HepG2 (cell line): ENCODE data around the gene RGL3. TPM values are rescaled to one million over a fixed set of nuclear protein-coding genes. Genes with fewer than 3 reads are reported as not detected.

ENCODE experiments used
- ATF6 ChIP-seq: sonication (generic); formaldehyde crosslinking; conservative IDR thresholded peaks from 2 replicates; pipeline ENCODE4 v1.4.0; 2020; ENCODE audit warnings: missing genetic modification reagents
- ELF3 ChIP-seq: IDR thresholded peaks from 2 replicates; pipeline ENCODE4 v1.6.1; 2016; ENCODE audit warnings: missing genetic modification reagents, missing compliant biosample characterization
- NR3C1 ChIP-seq: sonication (generic); formaldehyde crosslinking; IDR thresholded peaks from 2 replicates; pipeline ENCODE4 v1.4.0; 2020; ENCODE audit warnings: missing genetic modification reagents
- SNAPC4 ChIP-seq: sonication (generic); formaldehyde crosslinking; IDR thresholded peaks from 2 replicates; pipeline ENCODE4 v1.4.0; 2020; ENCODE audit warnings: mild to moderate bottlenecking, missing genetic modification reagents
- ZNF34 ChIP-seq: sonication (generic); formaldehyde crosslinking; IDR thresholded peaks from 2 replicates; pipeline ENCODE4 v1.4.0; 2020; ENCODE audit warnings: mild to moderate bottlenecking, missing genetic modification reagents, borderline replicate concordance
- ZNF441 ChIP-seq: sonication (generic); formaldehyde crosslinking; IDR thresholded peaks from 2 replicates; pipeline ENCODE4 v1.7.0; 2021; ENCODE audit warnings: missing genetic modification reagents, borderline replicate concordance
- ZNF460 ChIP-seq: sonication (generic); formaldehyde crosslinking; IDR thresholded peaks from 2 replicates; pipeline ENCODE4 v1.5.1; 2020; ENCODE audit warnings: missing genetic modification reagents, mild to moderate bottlenecking, borderline replicate concordance
- ZNF549 ChIP-seq: sonication (generic); formaldehyde crosslinking; IDR thresholded peaks from 2 replicates; pipeline ENCODE4 v1.5.0; 2020; ENCODE audit warnings: missing genetic modification reagents
- ZSCAN9 ChIP-seq: IDR thresholded peaks from 2 replicates; pipeline ENCODE4 v1.6.1; 2016; ENCODE audit warnings: borderline replicate concordance
- polyA plus RNA-seq, 8 experiments: library from polyadenylated mRNA; depleted of rRNA in 3 of 8; stranded (reverse) in 7 of 8; unstranded in 1 of 8; fragments of >200 nt; fragmentation: Illumina TruSeq in 4 of 8; extraction: Trizol in 4 of 8; gene quantifications; 2 replicates each; pipeline versions ENCODE4 v1.2.1 to v1.2.3, GENCODE V29; 2011 to 2016; ENCODE audit warnings: low read depth in 4 of 8, missing spikeins in 1 of 8, mixed read lengths in 1 of 8; ENCODE audit not compliant: insufficient read depth in 1 of 8
- total RNA-seq, 5 experiments: library from RNA; depleted of rRNA; stranded (reverse); fragments of >200 nt; fragmentation: Illumina TruSeq; extraction: Trizol; gene quantifications; 2 replicates each; pipeline ENCODE4 v1.2.3, GENCODE V29; 2016; ENCODE audit warnings: low read depth in 1 of 5
- TF ChIP-seq, protein P1 (sequence below): sonication (generic); formaldehyde crosslinking; IDR thresholded peaks from 2 replicates; pipeline ENCODE4 v1.4.0; 2020; ENCODE audit warnings: mild to moderate bottlenecking, missing genetic modification reagents
- TF ChIP-seq, protein P2 (sequence below): sonication (generic); formaldehyde crosslinking; conservative IDR thresholded peaks from 2 replicates; pipeline ENCODE4 v1.4.0; 2020; ENCODE audit warnings: missing genetic modification reagents
- TF ChIP-seq, protein P3 (sequence below): sonication (generic); formaldehyde crosslinking; conservative IDR thresholded peaks from 2 replicates; pipeline ENCODE4 v1.4.0; 2020; ENCODE audit warnings: mild to moderate bottlenecking, missing genetic modification reagents, moderate library complexity

RGL3 gene
- total and polyA plus RNA-seq, 2 of the 13 experiments (the other 11 are each of a cell fraction or from before 2014, with no cell fraction given), result 4.2 to 7.6 TPM

- TF ChIP-seq, protein P1, sequence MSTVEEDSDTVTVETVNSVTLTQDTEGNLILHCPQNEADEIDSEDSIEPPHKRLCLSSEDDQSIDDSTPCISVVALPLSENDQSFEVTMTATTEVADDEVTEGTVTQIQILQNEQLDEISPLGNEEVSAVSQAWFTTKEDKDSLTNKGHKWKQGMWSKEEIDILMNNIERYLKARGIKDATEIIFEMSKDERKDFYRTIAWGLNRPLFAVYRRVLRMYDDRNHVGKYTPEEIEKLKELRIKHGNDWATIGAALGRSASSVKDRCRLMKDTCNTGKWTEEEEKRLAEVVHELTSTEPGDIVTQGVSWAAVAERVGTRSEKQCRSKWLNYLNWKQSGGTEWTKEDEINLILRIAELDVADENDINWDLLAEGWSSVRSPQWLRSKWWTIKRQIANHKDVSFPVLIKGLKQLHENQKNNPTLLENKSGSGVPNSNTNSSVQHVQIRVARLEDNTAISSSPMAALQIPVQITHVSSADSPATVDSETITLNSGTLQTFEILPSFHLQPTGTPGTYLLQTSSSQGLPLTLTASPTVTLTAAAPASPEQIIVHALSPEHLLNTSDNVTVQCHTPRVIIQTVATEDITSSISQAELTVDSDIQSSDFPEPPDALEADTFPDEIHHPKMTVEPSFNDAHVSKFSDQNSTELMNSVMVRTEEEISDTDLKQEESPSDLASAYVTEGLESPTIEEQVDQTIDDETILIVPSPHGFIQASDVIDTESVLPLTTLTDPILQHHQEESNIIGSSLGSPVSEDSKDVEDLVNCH, result no peak
- no peak for TF ChIP-seq NR3C1
- no peak for TF ChIP-seq ATF6 (CRISPR knock-in tag)
- TF ChIP-seq, protein P2, sequence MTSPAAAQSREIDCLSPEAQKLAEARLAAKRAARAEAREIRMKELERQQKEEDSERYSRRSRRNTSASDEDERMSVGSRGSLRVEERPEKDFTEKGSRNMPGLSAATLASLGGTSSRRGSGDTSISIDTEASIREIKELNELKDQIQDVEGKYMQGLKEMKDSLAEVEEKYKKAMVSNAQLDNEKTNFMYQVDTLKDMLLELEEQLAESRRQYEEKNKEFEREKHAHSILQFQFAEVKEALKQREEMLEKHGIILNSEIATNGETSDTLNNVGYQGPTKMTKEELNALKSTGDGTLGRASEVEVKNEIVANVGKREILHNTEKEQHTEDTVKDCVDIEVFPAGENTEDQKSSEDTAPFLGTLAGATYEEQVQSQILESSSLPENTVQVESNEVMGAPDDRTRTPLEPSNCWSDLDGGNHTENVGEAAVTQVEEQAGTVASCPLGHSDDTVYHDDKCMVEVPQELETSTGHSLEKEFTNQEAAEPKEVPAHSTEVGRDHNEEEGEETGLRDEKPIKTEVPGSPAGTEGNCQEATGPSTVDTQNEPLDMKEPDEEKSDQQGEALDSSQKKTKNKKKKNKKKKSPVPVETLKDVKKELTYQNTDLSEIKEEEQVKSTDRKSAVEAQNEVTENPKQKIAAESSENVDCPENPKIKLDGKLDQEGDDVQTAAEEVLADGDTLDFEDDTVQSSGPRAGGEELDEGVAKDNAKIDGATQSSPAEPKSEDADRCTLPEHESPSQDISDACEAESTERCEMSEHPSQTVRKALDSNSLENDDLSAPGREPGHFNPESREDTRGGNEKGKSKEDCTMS (CRISPR knock-in tag), result no peak
- TF ChIP-seq ZNF460, result no peak
- no peak for TF ChIP-seq ZNF34 (CRISPR knock-in tag)
- no peak for TF ChIP-seq ZSCAN9 (CRISPR knock-in tag)
- no peak for TF ChIP-seq SNAPC4 (CRISPR knock-in tag)
- TF ChIP-seq ZNF441 (CRISPR knock-in tag), result peak; percentile 56; the same call in 1 of the 2 replicates
- TF ChIP-seq ZNF549 (CRISPR knock-in tag), result no peak
- TF ChIP-seq ELF3 (CRISPR knock-in tag), result peak; percentile 95
- TF ChIP-seq, protein P3, sequence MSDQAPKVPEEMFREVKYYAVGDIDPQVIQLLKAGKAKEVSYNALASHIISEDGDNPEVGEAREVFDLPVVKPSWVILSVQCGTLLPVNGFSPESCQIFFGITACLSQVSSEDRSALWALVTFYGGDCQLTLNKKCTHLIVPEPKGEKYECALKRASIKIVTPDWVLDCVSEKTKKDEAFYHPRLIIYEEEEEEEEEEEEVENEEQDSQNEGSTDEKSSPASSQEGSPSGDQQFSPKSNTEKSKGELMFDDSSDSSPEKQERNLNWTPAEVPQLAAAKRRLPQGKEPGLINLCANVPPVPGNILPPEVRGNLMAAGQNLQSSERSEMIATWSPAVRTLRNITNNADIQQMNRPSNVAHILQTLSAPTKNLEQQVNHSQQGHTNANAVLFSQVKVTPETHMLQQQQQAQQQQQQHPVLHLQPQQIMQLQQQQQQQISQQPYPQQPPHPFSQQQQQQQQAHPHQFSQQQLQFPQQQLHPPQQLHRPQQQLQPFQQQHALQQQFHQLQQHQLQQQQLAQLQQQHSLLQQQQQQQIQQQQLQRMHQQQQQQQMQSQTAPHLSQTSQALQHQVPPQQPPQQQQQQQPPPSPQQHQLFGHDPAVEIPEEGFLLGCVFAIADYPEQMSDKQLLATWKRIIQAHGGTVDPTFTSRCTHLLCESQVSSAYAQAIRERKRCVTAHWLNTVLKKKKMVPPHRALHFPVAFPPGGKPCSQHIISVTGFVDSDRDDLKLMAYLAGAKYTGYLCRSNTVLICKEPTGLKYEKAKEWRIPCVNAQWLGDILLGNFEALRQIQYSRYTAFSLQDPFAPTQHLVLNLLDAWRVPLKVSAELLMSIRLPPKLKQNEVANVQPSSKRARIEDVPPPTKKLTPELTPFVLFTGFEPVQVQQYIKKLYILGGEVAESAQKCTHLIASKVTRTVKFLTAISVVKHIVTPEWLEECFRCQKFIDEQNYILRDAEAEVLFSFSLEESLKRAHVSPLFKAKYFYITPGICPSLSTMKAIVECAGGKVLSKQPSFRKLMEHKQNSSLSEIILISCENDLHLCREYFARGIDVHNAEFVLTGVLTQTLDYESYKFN (CRISPR knock-in tag), result peak; percentile 69
Observed at GRCh38 chr19:11435057-11435832, 16.1 kb upstream of the RGL3 start, which contains the start of the genes ODAD3 and PRKCSH (continued).
